GM19099 (cell line): ENCODE data around the gene GRID1.

Experiments
- POLR2A ChIP-seq: IDR thresholded peaks from 3 replicates; pipeline ENCODE4 v1.6.1; 2011; ENCODE audit warnings: low read depth; ENCODE audit not compliant: insufficient read length; ENCODE audit errors: extremely low read depth

GRID1 gene

GRCh38 chr10:86376852-86377796 is 10.5 kb upstream of the GRID1 start:
- TF ChIP-seq POLR2A = no peak

GRCh38 chr10:86376403-86376802 is 9.8 kb upstream of the GRID1 start:
- TF ChIP-seq POLR2A = no peak

- no peak for TF ChIP-seq POLR2A
Observed at GRCh38 chr10:86375204-86375603, 8.6 kb upstream of the GRID1 start.

GRCh38 chr10:86374664-86375063 is 8.1 kb upstream of the GRID1 start:
- no peak for TF ChIP-seq POLR2A

- no peak for TF ChIP-seq POLR2A
Observed at GRCh38 chr10:86373828-86374227, 7.2 kb upstream of the GRID1 start.

GRCh38 chr10:86373251-86373650 is 6.7 kb upstream of the GRID1 start:
- no peak for TF ChIP-seq POLR2A

GRCh38 chr10:86372784-86373239 is 6.2 kb upstream of the GRID1 start:
- no peak for TF ChIP-seq POLR2A

GRCh38 chr10:86372119-86372783 is 5.7 kb upstream of the GRID1 start:
- no peak for TF ChIP-seq POLR2A

- TF ChIP-seq POLR2A = no peak
Observed at GRCh38 chr10:86371691-86372090, 5.1 kb upstream of the GRID1 start.

GRCh38 chr10:86371116-86371515 is 4.5 kb upstream of the GRID1 start:
- TF ChIP-seq POLR2A = no peak

- TF ChIP-seq POLR2A = no peak
Observed at GRCh38 chr10:86370006-86370585, 3.5 kb upstream of the GRID1 start.

GRCh38 chr10:86368987-86369386 is 2.4 kb upstream of the GRID1 start:
- no peak for TF ChIP-seq POLR2A

- no peak for TF ChIP-seq POLR2A
Observed at GRCh38 chr10:86368046-86368445, 1.5 kb upstream of the GRID1 start.

- TF ChIP-seq POLR2A = no peak
Observed at GRCh38 chr10:86367152-86367951, 757 bp upstream of the GRID1 start.

GRCh38 chr10:86366902-86367151 is 232 bp upstream of the GRID1 start:
- TF ChIP-seq POLR2A = no peak

- TF ChIP-seq POLR2A = no peak
Observed at GRCh38 chr10:86365346-86366032, 1.1 kb downstream of the GRID1 start.
